GM12878 (cell line): Measurements from ENCODE around the gene GINS1. TPM values are rescaled to one million over a fixed set of nuclear protein-coding genes. Genes with fewer than 3 reads are reported as not detected.

ENCODE experiments used
- ATAC-seq: fragments of 200-7000 bp; cut with Tn5 transposase; 3 replicates; pipeline ENCODE4 v1.9.1; 2020; ENCODE audit warnings: mild to moderate bottlenecking, moderate library complexity
- BruUV-seq: library from RNA; stranded (reverse); fragments of 400-500 nt; replicated peaks from 2 replicates; lab custom pipeline; 2021; lab: Mats Ljungman, UMichigan
- CTCF ChIA-PET: fragments of 300-600 bp; sonication (Branson Sonifier 250); formaldehyde crosslinking; extraction: SDS; loops from one replicate; lab custom pipeline; 2021; ENCODE audit warnings: inconsistent platforms; lab: Yijun Ruan, JAX
- POLR2A ChIA-PET: fragments of 350-600 bp; formaldehyde crosslinking; extraction: SDS; loops from one replicate; lab custom pipeline; 2021; ENCODE audit warnings: inconsistent platforms; lab: Charles Lee
- RAD21 ChIA-PET: fragments of 300-600 bp; sonication (Branson Sonifier 250); formaldehyde crosslinking; loops from one replicate; lab custom pipeline; 2023; ENCODE audit warnings: antibody characterized with exemption; ENCODE audit not compliant: unreplicated experiment; lab: Charles Lee
- SMC1A ChIA-PET: fragments of 300-600 bp; sonication (Branson Sonifier 250); formaldehyde crosslinking; loops from one replicate; lab custom pipeline; 2023; ENCODE audit not compliant: unreplicated experiment, uncharacterized antibody; lab: Charles Lee
- DNase-seq: peaks from one replicate; pipeline ENCODE4 v3.0.0-alpha.2; 2011; ENCODE audit warnings: low read depth, low spot score
- FAIRE-seq: peaks from 3 replicates; lab custom pipeline; 2011; peaks lifted over from hg19 to GRCh38; lab: Jason Lieb, UNC
- H2AFZ ChIP-seq: 2 replicates; pipeline ENCODE4 v1.6.0; 2011; ENCODE audit warnings: low read depth, low read length, control low read depth; ENCODE audit not compliant: control insufficient read depth
- H3K27ac ChIP-seq: 2 replicates; pipeline ENCODE4 v1.5.1; 2011; ENCODE audit warnings: control low read depth; ENCODE audit not compliant: control insufficient read depth, insufficient read depth
- H3K27me3 ChIP-seq, 2 experiments: replicated peaks in 1 of 2; 2 replicates each; pipeline versions ENCODE4 v1.6.0 to v1.6.1; 2011; ENCODE audit warnings: low read length in 1 of 2; ENCODE audit not compliant: control insufficient read depth in 2 of 2, insufficient read depth in 2 of 2
- H3K36me3 ChIP-seq, 2 experiments: 2 replicates each; pipeline ENCODE4 v1.5.1; 2011; ENCODE audit warnings: low read length in 1 of 2; ENCODE audit not compliant: control insufficient read depth in 2 of 2, insufficient read depth in 2 of 2
- H3K4me1 ChIP-seq: 2 replicates; pipeline ENCODE4 v1.6.1; 2011; ENCODE audit warnings: mild to moderate bottlenecking, low read length, moderate library complexity, mixed read lengths; ENCODE audit not compliant: control insufficient read depth, insufficient read depth
- H3K4me2 ChIP-seq: 2 replicates; pipeline ENCODE4 v1.6.0; 2011; ENCODE audit warnings: control low read depth; ENCODE audit not compliant: control insufficient read depth, insufficient read depth
- H3K4me3 ChIP-seq: fragments of 200-600 bp; sonication (generic); 2 replicates; pipeline ENCODE4 v1.5.1; 2016
- H3K79me2 ChIP-seq: 2 replicates; pipeline ENCODE4 v1.6.0; 2011; ENCODE audit warnings: low read length; ENCODE audit not compliant: control insufficient read depth, insufficient read depth
- H3K9ac ChIP-seq: 2 replicates; pipeline ENCODE4 v1.8.0; 2011; ENCODE audit warnings: low read length, control low read depth, mixed read lengths; ENCODE audit not compliant: control insufficient read depth, insufficient read depth
- H3K9me3 ChIP-seq: replicated peaks from 3 replicates; pipeline ENCODE4 v1.5.1; 2011; ENCODE audit warnings: mild to moderate bottlenecking, low read length; ENCODE audit not compliant: control insufficient read depth, insufficient read depth
- H4K20me1 ChIP-seq: 2 replicates; pipeline ENCODE4 v1.6.0; 2011; ENCODE audit not compliant: control insufficient read depth, insufficient read depth
- CUX1 ChIP-seq: IDR thresholded peaks from 2 replicates; pipeline ENCODE4 v1.6.1; 2012; ENCODE audit warnings: improper control_type of control experiment, low read depth, low read length; ENCODE audit not compliant: insufficient replicate concordance
- ELK1 ChIP-seq: IDR thresholded peaks from 2 replicates; pipeline ENCODE4 v1.6.1; 2012; ENCODE audit warnings: low read depth, low read length, improper control_type of control experiment
- WGBS: methylation state at CpG from one replicate; pipeline ENCODE4 v1.1.6; 2016; ENCODE audit warnings: low lambda C conversion rate; ENCODE audit not compliant: insufficient replicate concordance, insufficient coverage; ENCODE audit errors: missing lambda C conversion rate; 5-methylcytosine and 5-hydroxymethylcytosine counted together
- in situ Hi-C: fragments of 300-500 bp; cut with MboI; formaldehyde crosslinking; loops from 9 replicates; pipeline ENCODE4 v1.14.3; 2018; ENCODE audit warnings: mixed read lengths
- intact Hi-C: fragments of 100-400 bp; cut with micrococcal nuclease; formaldehyde crosslinking; loops from one replicate; pipeline ENCODE4 v1.14.2; 2022; ENCODE audit not compliant: unreplicated experiment
- polyA plus RNA-seq, 11 experiments: library from polyadenylated mRNA; depleted of rRNA in 4 of 11; unstranded in 6 of 11; stranded (reverse) in 5 of 11; fragments of >200 nt; fragmentation: Nextera tagmentation in 4 of 11; fragmentation: Illumina TruSeq in 1 of 11; extraction: Ambion mirVana in 4 of 11; extraction: Trizol in 1 of 11; gene quantifications; 1 replicate in 1 of 11; 2 replicates in 10 of 11; pipeline versions ENCODE4 v1.2.1 to v1.2.3, GENCODE V29; 2011 to 2016; ENCODE audit warnings: inconsistent platforms in 2 of 11, missing spikeins in 2 of 11, low read depth in 1 of 11
- total RNA-seq, 4 experiments: library from RNA; depleted of rRNA in 3 of 4; stranded (reverse); fragments of >200 nt in 3 of 4; fragmentation: Illumina TruSeq in 1 of 4; extraction: Trizol in 1 of 4; gene quantifications; 2 replicates each; pipeline versions ENCODE4 v1.2.1 to v1.2.3, GENCODE V29; 2013 to 2021

The GINS1 gene
- total and polyA plus RNA-seq, 10 of the 15 experiments (the other 5 are each of a cell fraction or from before 2014, with no cell fraction given), result 13.0 to 44.6 (median 30.3) TPM

- Histone ChIP-seq H3K36me3 (peaks cover 0 to 8% of the 10 kb centered on the region in 2 experiments; a peak in 1 of 4 replicates), H3K4me1 (no peaks in the 10 kb centered on the region), H3K27ac (no peak overlapping the region), H3K79me2 (no peaks in the 10 kb centered on the region), H3K9ac (no peak overlapping the region), H3K4me3 (no peak overlapping the region), H3K27me3 (no peaks in the 10 kb centered on the region), H3K9me3 (no peaks in the 10 kb centered on the region), H3K4me2 (no peak overlapping the region)
- no peak for FAIRE-seq
- ATAC-seq, result no peak
- ChIA-PET SMC1A (no interaction called here), CTCF (no interaction called here), RAD21 (no interaction called here)
- intact Hi-C loops, result no loop called here
- in situ Hi-C loops, result no loop called here
- WGBS, result 78% methylated on average over 6 of the region's 6 CpGs
- no peak for DNase-seq
- TF ChIP-seq CUX1 (no peak), ELK1 (no peak)
- TF ChIP-seq, all 136 proteins: peak for 0
- Histone ChIP-seq H2AFZ (no peak overlapping the region), H4K20me1 (no peaks in the 10 kb centered on the region)
- POLR2A ChIA-PET, result no interaction called here
- no TSS peak for BruUV-seq
Measured at GRCh38 chr20:25452333-25452732, 44.9 kb downstream of the GINS1 start.
